Brain pericyte (primary cell): ENCODE data around the gene ZNF66.
A peak's percentile ranks its signal among the peaks of the same experiment; 100 is the strongest.
"Not testable (repeated sequence)": the region's sequence is repeated elsewhere in the genome, so short reads cannot be mapped to it uniquely, and the experiment has no call there.

Experiments
- DNase-seq: peaks from one replicate; pipeline ENCODE4 v3.0.0-alpha.2; 2012; ENCODE audit warnings: low read depth, low spot score

The ZNF66 gene

DNA sequence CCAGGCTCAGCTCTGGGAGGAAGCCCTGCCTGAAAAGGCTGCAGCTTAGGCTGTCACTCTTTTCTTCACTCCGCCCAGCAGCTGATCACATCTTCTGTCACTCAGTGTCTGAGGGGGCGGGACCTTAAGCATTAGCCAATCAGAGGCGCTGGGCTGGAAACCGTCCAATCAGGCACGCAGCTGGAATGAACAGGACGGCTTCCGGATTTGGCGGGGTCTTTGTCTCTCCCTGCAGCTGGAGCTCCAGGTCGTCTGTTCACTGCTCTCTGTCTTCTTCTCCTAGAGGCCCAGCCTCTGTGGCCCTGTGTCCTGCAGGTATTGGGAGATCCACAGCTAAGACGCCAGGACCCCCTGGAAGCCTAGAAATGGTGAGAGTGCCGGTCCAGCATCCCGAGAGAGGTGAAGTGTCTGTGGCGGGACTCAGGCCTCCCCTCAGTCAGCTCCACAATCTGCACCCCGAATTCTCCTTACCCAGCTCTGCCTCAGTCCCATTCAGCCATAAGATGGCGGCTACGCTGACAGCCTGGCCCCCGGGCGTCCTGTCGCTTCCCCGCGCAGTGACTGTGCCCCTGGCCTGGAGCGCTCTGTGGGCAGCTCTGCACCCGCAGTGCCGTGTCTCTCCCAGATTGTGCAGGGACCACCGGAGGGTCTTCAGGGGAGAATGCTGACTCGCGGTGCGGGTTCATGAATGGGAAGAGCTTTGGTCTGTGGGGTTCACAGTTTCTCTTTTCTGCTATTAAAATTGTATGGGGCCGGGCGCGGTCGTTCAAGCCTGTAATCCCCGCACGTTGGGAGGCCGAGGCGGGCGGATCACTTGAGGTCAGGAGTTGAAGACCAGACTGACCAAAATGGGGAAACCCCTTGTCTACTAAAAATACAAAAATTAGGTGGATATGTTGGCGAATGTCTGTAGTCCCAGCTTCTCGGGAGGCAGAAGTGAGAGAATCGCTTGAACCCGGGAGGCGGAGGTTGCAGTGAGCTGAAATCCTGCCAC, at the start of gene ZNF66:
ZNF66 (plus strand) TSS at position 222 of the 994 bp plus-strand sequence; CDS start at position 366, 144 bp downstream.
- DNase-seq, result peak; percentile 87

DNA sequence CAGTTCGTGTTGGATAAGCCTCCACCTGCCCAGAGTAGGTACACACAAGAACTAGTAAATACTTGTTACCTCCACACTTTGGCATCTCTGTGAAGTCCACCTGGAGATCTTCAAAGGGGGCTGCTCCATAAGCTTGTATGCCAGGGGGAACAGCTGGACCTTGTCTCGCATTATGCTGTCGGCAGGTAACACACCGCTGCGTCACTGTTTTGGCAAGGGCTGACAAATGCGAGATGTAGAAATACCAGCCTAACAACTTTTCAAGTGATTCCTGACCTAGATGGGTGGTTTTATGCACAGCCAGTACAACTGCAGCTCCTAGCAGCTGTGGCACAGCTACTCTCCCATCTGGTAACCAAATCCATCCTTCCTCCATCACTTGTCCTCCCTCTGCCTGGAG, 25.9 kb upstream of the ZNF66 start:
- DNase-seq, result not testable (repeated sequence)

DNA sequence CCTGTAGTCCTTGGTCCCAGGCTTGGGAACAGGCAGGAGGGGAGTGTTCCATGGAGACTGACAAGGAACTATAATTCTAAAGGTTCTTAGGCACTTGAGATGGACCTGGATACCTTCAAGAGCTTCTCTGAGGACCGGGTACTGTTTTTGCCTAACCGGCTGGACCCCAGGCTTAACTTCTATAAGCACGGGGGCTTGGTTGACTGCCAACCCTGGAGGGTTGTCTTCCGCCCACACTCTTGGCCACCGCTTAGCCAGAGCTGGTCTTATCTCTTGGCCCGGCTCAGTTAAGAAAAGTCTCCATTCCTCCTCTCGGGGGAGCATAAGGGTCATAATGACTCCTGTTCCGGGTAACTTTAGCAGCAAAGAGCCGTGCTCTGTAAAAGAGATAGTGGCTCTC, 23.8 kb upstream of the ZNF66 start:
- DNase-seq, result not testable (repeated sequence)

DNA sequence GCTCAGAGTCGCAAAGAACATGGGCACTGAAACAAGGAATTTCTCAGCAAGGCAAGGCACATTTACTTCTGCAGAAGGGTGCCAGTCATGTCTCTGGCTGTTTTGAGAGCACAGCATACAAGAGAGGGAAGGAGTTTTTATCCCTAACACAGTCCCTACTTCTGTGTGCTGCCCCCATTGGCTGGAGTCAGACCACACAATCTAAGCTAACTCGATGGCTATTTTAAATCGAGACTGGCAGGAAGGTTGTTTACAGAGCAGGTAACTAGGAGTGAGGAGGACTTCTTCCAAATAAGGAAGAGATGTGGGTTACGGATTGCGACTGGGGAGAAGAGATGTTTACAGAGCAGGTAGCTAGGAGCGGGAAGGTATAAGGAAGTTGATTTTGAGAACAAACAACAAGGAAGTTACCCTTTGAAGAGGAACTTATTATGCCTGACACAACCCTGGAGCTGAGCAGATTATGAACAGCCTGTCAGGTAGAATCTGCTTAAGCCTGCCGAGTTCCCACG, 6.8 kb upstream of the ZNF66 start:
- not testable (repeated sequence) for DNase-seq

DNA sequence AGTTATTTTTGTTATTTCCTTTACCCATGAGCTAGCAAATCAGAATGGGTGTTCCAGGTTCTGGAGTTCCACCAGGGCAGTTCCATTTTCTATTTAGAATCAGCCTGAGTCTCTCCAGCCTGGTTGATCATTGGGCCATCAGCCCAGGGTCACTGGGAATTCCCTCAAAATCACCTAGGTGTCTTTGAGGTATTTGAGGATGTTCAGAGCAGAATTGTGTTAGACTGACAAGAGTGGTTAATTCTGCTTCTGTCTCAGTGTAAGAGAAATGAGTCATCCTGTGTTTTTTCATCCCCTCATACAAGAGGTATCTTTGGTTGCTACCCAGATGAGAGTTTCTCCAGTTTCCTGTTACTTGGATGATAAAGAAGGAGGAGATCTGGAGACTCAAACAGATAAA, 11.7 kb downstream of the ZNF66 start:
- no peak for DNase-seq

DNA sequence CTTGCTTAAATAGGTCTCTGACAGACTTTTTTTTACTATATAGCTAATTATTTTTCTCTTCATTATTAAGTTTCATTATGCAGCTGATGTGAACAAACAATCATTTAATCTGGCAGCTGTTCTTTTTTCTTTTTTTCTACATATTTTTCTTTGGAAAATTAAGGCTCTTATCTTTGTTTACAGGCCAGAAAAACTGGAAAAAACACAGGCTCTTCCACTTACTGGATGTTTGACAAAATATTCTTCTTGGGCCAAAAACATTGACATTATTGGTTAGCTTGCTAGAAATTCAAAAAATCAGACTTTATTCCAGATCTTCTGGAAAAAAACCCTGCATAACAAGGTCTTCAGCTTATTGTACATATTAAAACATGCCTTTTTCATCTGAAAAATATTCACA, 15.7 kb downstream of the ZNF66 start:
- no peak for DNase-seq

DNA sequence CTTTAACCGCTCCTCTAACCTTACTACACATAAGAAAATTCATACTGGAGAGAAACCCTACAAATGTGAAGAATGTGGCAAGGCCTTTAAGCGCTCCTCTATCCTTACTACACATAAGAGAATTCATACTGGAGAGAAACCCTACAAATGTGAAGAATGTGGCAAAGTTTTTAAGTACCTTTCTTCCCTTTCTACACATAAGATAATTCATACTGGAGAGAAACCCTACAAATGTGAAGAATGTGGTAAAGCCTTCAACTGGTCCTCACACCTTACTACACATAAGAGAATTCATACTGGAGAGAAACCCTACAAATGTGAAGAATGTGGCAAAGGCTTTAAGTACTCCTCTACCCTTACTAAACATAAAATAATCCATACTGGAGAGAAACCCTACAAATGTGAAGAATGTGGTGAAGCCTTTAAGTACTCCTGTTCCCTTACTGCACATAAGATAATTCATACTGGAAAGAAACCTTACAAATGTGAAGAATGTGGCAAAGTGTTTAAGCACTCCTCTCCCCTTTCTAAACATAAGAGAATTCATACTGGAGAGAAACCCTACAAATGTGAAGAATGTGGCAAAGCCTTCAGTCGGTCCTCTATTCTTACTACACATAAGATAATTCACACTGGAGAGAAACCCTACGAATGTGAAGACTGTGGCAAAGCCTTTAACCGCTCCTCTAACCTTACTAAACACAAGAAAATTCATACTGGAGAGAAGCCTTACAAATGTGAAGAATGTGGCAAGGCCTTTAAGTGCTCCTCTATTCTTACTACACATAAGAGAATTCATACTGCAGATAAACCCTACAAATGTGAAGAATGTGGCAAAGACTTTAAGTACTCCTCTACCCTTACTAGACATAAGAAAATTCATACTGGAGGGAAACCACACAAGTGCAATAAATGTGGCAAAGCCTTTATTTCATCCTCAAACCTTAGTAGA, 30.5 kb downstream of the ZNF66 start:
- DNase-seq, result not testable (repeated sequence)

DNA sequence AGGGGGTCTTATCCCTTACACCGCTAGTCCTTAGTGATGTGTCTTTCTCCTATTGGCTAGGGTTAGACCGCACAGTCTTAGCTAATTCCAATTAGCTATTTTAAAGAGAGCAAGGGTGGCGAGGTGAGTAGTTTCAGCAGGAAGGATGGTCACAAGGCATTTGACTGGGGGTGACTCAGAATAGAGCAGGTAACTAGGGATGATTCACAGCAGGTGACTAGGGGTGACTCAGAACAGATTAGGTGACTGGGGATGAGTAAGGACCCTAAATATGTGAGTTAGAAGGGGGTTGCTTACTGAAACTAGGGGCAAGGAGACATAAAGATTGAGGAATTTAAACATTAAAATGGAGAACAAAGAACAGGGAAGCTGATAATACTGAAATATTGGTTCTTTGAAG, 64.3 kb downstream of the ZNF66 start:
- DNase-seq, result no peak
